NCI-H345 treated with DMSO at 0.1 percent for 48 hours (cell line): ENCODE measurements around the gene DOP1B.
"Not testable (repeated sequence)": the region's sequence is repeated elsewhere in the genome, so short reads cannot be mapped to it uniquely, and the experiment has no call there.

Source experiments
- DNase-seq: peaks from one replicate; lab custom pipeline; 2025; ENCODE audit not compliant: unreplicated experiment; lab: John Stamatoyannopoulos, UW

Gene DOP1B, protein sequence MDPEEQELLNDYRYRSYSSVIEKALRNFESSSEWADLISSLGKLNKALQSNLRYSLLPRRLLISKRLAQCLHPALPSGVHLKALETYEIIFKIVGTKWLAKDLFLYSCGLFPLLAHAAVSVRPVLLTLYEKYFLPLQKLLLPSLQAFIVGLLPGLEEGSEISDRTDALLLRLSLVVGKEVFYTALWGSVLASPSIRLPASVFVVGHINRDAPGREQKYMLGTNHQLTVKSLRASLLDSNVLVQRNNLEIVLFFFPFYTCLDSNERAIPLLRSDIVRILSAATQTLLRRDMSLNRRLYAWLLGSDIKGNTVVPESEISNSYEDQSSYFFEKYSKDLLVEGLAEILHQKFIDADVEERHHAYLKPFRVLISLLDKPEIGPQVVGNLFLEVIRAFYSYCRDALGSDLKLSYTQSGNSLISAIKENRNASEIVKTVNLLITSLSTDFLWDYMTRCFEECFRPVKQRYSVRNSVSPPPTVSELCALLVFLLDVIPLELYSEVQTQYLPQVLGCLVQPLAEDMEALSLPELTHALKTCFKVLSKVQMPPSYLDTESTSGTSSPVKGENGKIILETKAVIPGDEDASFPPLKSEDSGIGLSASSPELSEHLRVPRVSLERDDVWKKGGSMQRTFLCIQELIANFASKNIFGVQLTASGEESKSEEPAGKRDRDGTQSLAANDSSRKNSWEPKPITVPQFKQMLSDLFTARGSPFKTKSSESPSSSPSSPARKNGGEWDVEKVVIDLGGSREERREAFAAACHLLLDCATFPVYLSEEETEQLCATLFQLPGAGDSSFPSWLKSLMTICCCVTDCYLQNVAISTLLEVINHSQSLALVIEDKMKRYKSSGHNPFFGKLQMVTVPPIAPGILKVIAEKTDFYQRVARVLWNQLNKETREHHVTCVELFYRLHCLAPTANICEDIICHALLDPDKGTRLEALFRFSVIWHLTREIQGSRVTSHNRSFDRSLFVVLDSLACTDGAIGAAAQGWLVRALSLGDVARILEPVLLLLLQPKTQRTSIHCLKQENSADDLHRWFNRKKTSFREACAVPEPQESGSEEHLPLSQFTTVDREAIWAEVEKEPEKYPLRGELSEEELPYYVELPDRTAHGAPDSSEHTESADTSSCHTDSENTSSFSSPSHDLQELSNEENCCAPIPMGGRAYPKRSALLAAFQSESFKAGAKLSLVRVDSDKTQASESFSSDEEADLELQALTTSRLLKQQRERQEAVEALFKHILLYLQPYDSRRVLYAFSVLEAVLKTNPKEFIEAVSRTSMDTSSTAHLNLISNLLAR (N-terminal part only)

DNA sequence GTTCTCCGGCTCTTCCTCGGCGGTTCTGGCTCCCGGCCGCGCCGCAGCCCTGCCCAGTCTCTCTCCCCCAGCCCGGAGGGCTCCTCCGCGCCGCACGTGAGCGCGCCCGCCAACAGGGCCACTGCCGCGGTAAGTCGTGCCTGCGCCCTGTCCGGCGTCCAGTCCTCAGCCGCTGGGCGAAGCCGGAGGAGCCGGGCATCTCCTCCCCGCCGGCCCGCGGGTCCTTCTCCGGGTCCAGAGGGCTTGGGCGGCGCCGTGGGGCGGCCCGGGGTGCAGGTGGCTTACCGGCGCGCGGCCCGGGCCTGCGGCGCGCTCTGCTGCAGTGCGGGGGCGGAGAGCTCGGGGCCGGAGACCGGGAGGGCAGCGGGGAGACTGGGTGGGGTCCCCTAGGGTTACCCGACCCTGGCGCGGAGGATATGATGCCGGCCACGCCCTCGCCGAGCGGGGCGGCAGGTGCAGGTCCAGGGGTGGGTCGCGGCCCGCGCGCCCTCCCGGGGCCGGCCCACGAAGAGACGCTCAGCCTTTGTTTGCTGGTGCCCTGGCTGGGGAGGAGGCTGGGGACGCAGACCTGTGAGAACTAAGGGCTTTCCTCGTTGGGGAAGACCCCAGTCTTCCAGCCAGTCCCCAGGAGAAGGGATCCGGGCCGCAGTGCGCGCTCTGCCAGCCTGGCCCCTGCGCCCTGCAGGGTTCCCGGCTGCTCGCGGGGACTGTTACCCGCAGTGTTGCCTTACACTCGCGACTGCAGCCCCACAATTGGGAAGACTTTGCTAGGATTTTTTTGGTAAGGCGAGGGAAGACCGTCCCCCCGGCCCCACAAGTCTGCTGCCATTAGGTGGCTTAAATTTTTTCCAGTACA lies at the start of gene DOP1B:
DOP1B (plus strand) TSS at position 10 of the 856 bp plus-strand sequence. CDS start 7,910 bp downstream, outside the sequence.
- peak; percentile 56 for DNase-seq

DNA sequence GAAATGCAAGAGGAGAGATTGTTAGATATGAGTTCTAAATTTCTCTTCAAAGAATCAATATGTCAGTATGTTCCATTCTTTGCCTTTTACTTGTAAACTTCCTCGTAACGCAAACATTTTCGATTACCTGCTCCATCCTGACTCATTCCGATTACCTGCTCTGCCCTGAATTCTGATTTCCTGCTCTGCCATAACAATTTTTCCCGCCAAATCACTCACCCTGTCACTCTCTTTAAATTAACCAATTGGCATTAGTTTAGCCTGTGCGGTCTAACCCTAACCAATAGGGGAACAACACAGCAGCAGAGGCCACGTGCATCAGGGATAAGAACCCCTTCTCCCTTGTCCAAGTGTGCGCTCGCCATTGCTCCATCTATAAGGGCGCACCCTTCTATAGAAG lies 46.8 kb upstream of the DOP1B start:
- no peak for DNase-seq

GRCh38 chr21:36111238-36111637 lies 45.4 kb upstream of the DOP1B start:
- DNase-seq = no peak

GRCh38 chr21:36113647-36114428 lies 42.8 kb upstream of the DOP1B start:
- DNase-seq = peak; percentile 79

- no peak for DNase-seq
Measured at GRCh38 chr21:36115138-36115730, 41.4 kb upstream of the DOP1B start.

DNA sequence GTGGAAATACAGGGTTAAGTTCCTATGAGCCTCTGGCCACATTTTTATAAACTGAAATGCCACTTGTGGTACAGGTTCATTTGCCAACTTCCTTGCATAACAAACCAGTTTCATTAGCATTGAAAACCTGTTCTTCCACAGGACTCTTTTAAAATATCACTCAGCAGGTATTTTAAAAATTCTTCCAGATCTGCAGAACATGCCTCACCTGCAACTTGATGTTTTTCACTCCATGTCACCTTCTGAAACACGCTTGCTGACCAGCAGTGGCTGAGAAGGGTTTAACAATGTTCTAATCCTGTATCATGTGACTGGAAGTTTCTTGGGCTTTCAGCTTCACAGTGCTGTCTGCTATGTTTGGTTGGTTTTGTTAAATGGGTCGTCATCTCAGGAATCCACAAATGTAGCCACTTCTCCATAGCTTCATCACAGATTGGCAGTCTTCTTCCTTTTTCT lies 39.3 kb upstream of the DOP1B start:
- DNase-seq = no peak

GRCh38 chr21:36120304-36120888 lies 36.2 kb upstream of the DOP1B start:
- DNase-seq = no peak

DNA sequence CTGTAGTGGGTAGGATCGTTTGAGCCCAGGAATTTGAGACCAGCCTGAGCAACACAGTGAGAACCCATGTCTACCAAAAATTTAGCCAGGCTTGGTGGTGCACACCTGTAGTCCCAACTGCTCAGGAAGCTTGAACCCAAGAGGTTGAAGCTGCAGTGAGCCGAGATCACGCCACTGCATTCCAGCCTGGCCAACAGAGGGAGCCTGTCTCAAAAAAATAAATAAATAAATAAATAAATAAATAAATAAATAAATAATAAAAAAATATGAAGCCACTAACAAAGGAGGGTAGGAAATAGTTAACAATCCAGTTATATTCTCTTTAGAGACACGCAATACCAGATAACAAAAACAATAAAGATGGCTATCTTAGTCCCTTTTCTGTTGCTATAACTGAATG lies 33.6 kb upstream of the DOP1B start:
- no peak for DNase-seq

GRCh38 chr21:36124395-36124794 lies 32.2 kb upstream of the DOP1B start:
- no peak for DNase-seq

- peak; percentile 53 for DNase-seq
Measured at GRCh38 chr21:36125512-36126207, 31.0 kb upstream of the DOP1B start.

DNA sequence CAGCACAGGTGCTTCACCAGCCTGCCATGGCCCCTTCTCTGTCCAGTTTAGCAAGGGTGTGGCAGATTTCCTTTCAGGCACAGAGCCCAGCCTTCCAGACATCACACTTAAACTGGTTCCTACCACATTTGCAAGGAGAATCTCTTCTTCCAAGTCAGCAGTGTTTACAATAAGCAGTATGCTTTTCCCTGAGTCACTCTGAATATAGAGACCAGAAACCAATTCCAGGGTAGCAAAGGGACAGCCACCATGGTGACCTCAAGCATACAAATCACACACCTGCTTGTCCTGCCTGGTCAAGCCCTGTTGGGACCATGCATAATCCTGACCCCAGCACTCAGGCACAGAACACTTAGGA lies 30.4 kb upstream of the DOP1B start:
- no peak for DNase-seq

GRCh38 chr21:36126621-36127110 lies 30.0 kb upstream of the DOP1B start:
- no peak for DNase-seq

DNA sequence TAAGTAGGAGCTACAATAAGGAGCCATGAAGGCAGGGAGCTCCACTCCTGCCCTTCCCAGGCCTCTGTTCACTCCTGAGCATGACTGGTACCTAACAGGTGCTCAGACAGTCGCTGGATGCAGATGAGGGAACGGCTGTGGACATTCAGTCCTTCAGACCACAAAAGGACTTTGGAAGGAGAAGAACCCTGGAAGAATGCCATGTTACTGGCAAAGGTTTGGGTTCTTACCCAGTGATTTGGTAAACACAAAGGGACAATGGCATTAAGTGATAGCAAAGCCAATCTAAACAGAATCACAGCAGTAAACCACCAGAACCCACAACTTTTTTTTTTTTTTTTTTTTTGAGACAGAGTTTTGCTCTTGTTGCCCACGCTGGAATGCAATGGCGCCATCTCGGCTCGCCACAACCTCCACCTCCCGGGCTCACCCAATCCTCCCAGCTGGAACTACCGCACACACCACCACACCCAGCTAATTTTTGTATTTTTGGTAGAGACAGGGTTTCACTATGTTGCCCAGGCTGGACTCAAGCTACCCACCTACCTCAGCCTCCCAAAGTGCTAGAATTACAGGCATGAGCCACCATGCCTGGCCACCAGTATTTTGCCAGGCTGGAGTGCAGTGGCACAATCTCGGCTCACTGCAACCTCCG lies 29.2 kb upstream of the DOP1B start:
- no peak for DNase-seq

DNA sequence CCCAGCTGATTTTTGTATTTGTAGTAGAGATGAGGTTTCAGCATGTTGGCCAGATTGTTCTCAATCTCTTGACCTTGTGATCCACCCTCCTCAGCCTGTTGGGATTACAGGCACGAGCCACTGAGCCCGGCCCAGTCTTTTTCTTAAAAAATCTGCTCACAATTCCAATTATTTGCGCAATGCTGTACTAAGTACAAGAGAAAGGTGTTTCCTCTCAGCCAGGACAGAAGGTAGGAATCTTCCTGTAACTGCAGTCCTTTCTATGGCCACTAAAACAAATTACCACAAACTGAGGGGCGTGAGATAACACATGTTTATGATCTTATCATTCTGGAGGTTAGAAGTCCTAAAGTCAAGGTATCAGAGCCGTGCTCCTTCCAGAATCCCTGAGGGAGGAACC lies 28.6 kb upstream of the DOP1B start:
- DNase-seq = no peak

- DNase-seq = no peak
Measured at GRCh38 chr21:36129219-36129618, 27.4 kb upstream of the DOP1B start.

- DNase-seq = not testable (repeated sequence)
Measured at GRCh38 chr21:36130414-36130762, 26.2 kb upstream of the DOP1B start.

- not testable (repeated sequence) for DNase-seq
Measured at GRCh38 chr21:36130839-36131238, 25.8 kb upstream of the DOP1B start.
